Psoas muscle (tissue), 8 donors: ENCODE results near the gene KIAA0040. TPM values are rescaled to one million over a fixed set of nuclear protein-coding genes. Genes with fewer than 3 reads are reported as not detected.
A peak's percentile ranks its signal among the peaks of the same experiment; 100 is the strongest.

Experiments used
- ATAC-seq, 4 donors: fragments of 200-7000 bp; cut with Tn5 transposase; one replicate each; pipeline ENCODE4 v1.9.1; 2020; ENCODE audit warnings: moderate library complexity in 3 of 4, mild to moderate bottlenecking in 2 of 4
- DNase-seq, 2 donors: peaks; one replicate each; pipeline ENCODE4 v3.0.0-alpha.2; 2020
- H3K27ac ChIP-seq: fragments of 200-600 bp; one replicate; pipeline ENCODE4 v1.8.0; 2022
- H3K27me3 ChIP-seq, 3 donors: fragments of 200-600 bp in 1 of 3; one replicate each; pipeline versions ENCODE4 v1.6.1 to v1.8.0; 2013 to 2022; ENCODE audit warnings: low read length in 2 of 3, mild to moderate bottlenecking in 2 of 3, moderate library complexity in 1 of 3; ENCODE audit not compliant: insufficient read depth in 3 of 3
- H3K36me3 ChIP-seq, 2 donors: fragments of 200-600 bp in 1 of 2; one replicate each; pipeline versions ENCODE4 v1.6.1 to v1.8.0; 2013 to 2022; ENCODE audit warnings: low read depth in 1 of 2, mild to moderate bottlenecking in 1 of 2, moderate library complexity in 1 of 2; ENCODE audit not compliant: insufficient read depth in 1 of 2
- H3K4me1 ChIP-seq: fragments of 200-600 bp; one replicate; pipeline ENCODE4 v1.8.0; 2022
- H3K4me3 ChIP-seq: fragments of 200-600 bp; one replicate; pipeline ENCODE4 v1.8.0; 2022; ENCODE audit warnings: mild to moderate bottlenecking
- H3K9me3 ChIP-seq: fragments of 200-600 bp; one replicate; pipeline ENCODE4 v1.8.0; 2022
- WGBS, 3 donors: extraction: QIAGEN DNeasy Blood & Tissue Kit; methylation state at CpG; one replicate each; pipeline versions ENCODE4 v1.1.6 to v1.1.7; 2013; 5-methylcytosine and 5-hydroxymethylcytosine counted together
- intact Hi-C, 2 donors: fragments of 100-400 bp; cut with DNase I; formaldehyde crosslinking; loops; one replicate each; pipeline versions ENCODE4 v1.11.0 to v1.14.2; 2022
- polyA plus RNA-seq, 3 donors: library from polyadenylated mRNA; stranded (reverse); fragments of 200-250 nt; gene quantifications; one replicate each; pipeline ENCODE4 v1.2.3, GENCODE V29; 2013
- total RNA-seq, 4 donors: library from RNA; stranded (reverse); fragmentation: NEBNext Ultra II Directional in 2 of 4; extraction: Animal tissue kit (Norgen Biotek cat#: 25700) in 2 of 4; gene quantifications; one replicate each; pipeline versions ENCODE4 v1.2.1 to v1.2.4, GENCODE V29; 2021 to 2023
- TF ChIP-seq, protein P1 (sequence below): fragments of 200-600 bp; IDR thresholded peaks from one replicate; pipeline ENCODE4 v1.8.0; 2022; ENCODE audit warnings: antibody characterized with exemption
- donor health status: healthy with polysubstance abuse.
- donor health status: DM: no; HTN: no; CAD: no; lungs with moderate emphysema.
- donor health status: Bipolar disorder and iron deficiency.
- donor health status: healthy.
- donor health status: DM: yes; HTN: yes; CAD: no.
- donor health status: DM: no; HTN: no; CAD: no.
- donor health status: DM: no; HTN: no; CAD: no.
- donor health status: DM: yes; HTN: yes; CAD: no.

Gene KIAA0040
- total and polyA plus RNA-seq, 7 donors = 5.7 to 48.0 (median 11.0) TPM

DNA sequence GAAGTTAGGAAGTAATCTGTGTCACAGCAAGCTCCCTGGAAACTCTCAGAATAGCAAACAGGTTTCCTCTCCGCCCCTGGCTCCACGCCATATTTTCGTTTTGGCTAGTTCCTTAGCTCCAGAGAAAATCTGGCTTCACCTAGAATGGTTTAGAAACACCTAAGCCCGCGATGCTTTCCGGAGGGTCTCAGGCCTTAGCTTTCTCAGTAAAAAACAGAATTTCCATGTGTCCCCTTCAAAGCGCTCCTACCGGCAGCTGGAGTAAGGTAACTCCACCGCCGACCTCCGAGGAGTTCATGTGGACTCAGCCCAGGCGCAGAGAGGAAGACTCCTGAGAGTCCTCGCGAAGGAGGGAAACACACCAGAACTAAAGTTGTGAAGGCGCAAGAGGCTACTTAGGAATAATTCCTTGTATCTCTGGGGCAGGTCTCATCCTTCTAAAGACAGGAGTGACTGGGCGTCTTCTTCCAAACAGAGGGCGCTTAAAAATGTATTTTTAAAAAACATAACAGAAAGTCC lies 406 bp downstream of the KIAA0040 start:
- Histone ChIP-seq H3K9me3 (no peaks in the 10 kb centered on the region), H3K27ac (peak overlapping the region; percentile 72), H3K4me1 (peaks cover 32% of the 10 kb centered on the region), H3K36me3 (no peaks in the 10 kb centered on the region), H3K27me3 (no peaks in the 10 kb centered on the region), H3K4me3 (peak overlapping the region; percentile 86)
- TF ChIP-seq, protein P1, sequence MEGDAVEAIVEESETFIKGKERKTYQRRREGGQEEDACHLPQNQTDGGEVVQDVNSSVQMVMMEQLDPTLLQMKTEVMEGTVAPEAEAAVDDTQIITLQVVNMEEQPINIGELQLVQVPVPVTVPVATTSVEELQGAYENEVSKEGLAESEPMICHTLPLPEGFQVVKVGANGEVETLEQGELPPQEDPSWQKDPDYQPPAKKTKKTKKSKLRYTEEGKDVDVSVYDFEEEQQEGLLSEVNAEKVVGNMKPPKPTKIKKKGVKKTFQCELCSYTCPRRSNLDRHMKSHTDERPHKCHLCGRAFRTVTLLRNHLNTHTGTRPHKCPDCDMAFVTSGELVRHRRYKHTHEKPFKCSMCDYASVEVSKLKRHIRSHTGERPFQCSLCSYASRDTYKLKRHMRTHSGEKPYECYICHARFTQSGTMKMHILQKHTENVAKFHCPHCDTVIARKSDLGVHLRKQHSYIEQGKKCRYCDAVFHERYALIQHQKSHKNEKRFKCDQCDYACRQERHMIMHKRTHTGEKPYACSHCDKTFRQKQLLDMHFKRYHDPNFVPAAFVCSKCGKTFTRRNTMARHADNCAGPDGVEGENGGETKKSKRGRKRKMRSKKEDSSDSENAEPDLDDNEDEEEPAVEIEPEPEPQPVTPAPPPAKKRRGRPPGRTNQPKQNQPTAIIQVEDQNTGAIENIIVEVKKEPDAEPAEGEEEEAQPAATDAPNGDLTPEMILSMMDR = no peak
- WGBS, 3 donors = 0 to 2% (median 1%) methylated on average over 17 of the region's 17 CpGs
- DNase-seq = peak; percentile 46 to 70
- peak; percentile 23 to 62 (median 48) for ATAC-seq
- intact Hi-C loops = loop anchor here in 1 of 2 donors (5.0 to 10.0 kb wide), 2 partner anchors 35 to 167 kb away; partner anchors contain the start of gene MRPS14

DNA sequence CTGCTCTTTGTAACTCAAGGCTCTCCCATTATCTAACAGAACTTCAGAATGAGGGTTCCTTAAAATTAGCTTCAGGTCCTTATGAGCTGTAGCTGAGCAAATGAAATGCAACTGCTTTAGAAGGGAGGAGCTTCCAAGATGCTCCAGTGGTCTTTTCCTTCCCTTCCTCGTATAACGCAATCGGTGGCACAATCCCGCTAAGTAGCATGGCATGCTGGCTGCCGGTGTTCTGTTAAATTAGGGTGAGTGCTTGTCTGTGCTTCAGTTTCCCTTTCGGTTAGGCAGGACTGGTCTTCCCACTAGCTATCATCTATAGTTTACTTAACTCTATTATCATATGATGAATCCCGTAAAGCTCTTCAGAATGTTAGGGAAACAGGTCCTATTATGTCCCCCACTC lies 917 bp downstream of the KIAA0040 start:
- peak overlapping the region; percentile 86 for H3K4me3 ChIP-seq
- WGBS, 3 donors = 2 to 11% (median 5%) methylated on average over 7 of the region's 7 CpGs
- ATAC-seq (peak in 1 of 4 donors; percentile 44), DNase-seq (no peak)
- intact Hi-C loops = loop anchor here in 1 of 2 donors (5.0 to 10.0 kb wide), 2 partner anchors 34 to 167 kb away; partner anchors contain the start of gene MRPS14
- no peaks in the 10 kb centered on the region for H3K27me3 ChIP-seq
- peak overlapping the region; percentile 72 for H3K27ac ChIP-seq
- peaks cover 38% of the 10 kb centered on the region for H3K4me1 ChIP-seq
- no peaks in the 10 kb centered on the region for H3K36me3 ChIP-seq
- H3K9me3 ChIP-seq = no peaks in the 10 kb centered on the region
- TF ChIP-seq, protein P1 = no peak

DNA sequence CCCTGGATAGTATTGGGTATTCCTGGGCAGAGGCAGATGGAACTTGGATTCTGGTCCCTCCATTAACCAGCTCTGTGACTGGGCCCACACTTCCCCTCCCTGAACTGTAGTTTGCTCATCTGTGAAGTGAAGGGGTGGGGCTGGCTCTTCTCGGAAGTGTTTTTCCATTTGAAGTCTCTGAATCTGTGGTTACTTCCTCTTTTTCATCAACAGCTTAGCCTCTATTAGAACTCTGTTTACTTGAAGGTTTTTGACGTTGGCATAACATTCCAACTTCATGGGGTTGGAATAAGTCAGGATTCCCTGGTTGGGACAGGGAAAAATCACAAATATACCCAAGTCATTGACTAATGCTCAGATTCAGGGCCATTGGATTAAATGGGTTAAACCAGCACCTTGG lies 3.6 kb downstream of the KIAA0040 start:
- H3K4me3 ChIP-seq = no peak overlapping the region
- TF ChIP-seq, protein P1 = no peak
- H3K4me1 ChIP-seq = peaks cover 42% of the 10 kb centered on the region
- no peaks in the 10 kb centered on the region for H3K9me3 ChIP-seq
- intact Hi-C loops = no loop called here
- no peaks in the 10 kb centered on the region for H3K36me3 ChIP-seq
- no peak for DNase-seq
- no peak overlapping the region for H3K27ac ChIP-seq
- no peak for ATAC-seq
- H3K27me3 ChIP-seq = no peaks in the 10 kb centered on the region
- 39 to 64% (median 44%) methylated on average over 2 of the region's 2 CpGs for WGBS, 3 donors

DNA sequence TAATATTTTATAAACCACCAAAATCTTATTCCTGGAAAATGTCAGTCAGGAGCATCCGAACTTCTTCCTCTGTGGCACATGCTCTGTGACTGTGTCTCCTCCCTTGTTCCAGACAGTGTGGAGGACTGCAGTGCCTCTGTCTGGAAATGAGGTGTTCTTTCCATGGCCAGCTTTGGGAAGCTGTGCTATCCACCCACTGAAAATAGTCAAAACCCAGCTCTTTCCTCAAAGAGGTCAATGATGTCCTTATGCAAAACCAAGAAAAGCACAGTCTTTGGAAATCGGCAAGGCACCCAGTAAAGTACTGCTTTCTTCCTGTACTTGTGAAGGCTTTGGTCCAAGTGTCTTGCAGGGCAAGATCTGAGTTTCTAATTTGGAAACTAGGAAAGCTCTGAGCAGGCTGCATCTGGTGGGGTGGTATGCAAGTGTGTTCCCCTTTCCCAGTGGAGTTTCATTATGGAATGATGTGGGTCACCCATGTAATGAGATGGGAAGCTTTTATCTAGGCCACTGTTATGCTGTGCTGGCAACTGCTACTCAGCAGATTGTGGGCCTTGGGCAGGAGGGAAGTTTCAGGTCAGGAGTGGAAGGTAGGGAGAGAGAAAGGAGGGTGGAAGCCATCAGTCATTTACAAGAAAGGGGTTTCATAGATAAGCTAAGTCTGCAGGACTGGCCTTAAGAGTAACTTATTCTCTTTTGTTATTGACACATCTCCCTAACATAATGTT lies 6.0 kb downstream of the KIAA0040 start:
- H3K27ac ChIP-seq = no peak overlapping the region
- ATAC-seq = peak in 2 of 4 donors; percentile 46 to 50

More for the DNA sequence above, 6.0 kb downstream of the KIAA0040 start:
- Histone ChIP-seq H3K27me3 (no peaks in the 10 kb centered on the region), H3K4me3 (peak overlapping the region; percentile 3), H3K4me1 (peaks cover 37% of the 10 kb centered on the region), H3K9me3 (no peaks in the 10 kb centered on the region), H3K36me3 (no peaks in the 10 kb centered on the region)
- 46 to 61% (median 56%) methylated on average over 2 of the region's 2 CpGs for WGBS, 3 donors
- TF ChIP-seq, protein P1 = no peak
- DNase-seq = no peak
- intact Hi-C loops = no loop called here
